K562 (cell line): Measurements from ENCODE around the gene WWC2. TPM values are rescaled to one million over a fixed set of nuclear protein-coding genes. Genes with fewer than 3 reads are reported as not detected.
A peak's percentile ranks its signal among the peaks of the same experiment; 100 is the strongest.

ENCODE experiments used
- ATAC-seq: fragments of 200-7000 bp; cut with Tn5 transposase; 3 replicates; pipeline ENCODE4 v1.9.1; 2020; ENCODE audit warnings: moderate library complexity
- BruUV-seq: library from RNA; stranded (reverse); fragments of 400-500 nt; replicated peaks from 2 replicates; lab custom pipeline; 2021; lab: Mats Ljungman, UMichigan
- CTCF ChIA-PET: fragments of 300-600 bp; formaldehyde crosslinking; extraction: SDS; loops from one replicate; lab custom pipeline; 2021; ENCODE audit warnings: low intra/inter-chr PET ratio; lab: Yijun Ruan, JAX
- POLR2A ChIA-PET: fragments of 300-600, 350-650 bp; sonication (Branson Sonifier 250); formaldehyde crosslinking; extraction: SDS; loops from one replicate; lab custom pipeline; 2021; ENCODE audit warnings: antibody characterized with exemption, inconsistent platforms; lab: Yijun Ruan, JAX
- DNase-seq, 4 experiments: peaks; one replicate each; pipeline versions ENCODE4 v3.0.0 to v3.0.0-alpha.2; 2011 to 2018; ENCODE audit warnings: low spot score in 3 of 4, mixed read lengths in 3 of 4; ENCODE audit errors: extremely low read depth in 1 of 4
- FAIRE-seq: peaks from 2 replicates; lab custom pipeline; 2011; peaks lifted over from hg19 to GRCh38; lab: Jason Lieb, UNC
- H2AFZ ChIP-seq: 2 replicates; pipeline ENCODE4 v1.6.0; 2011; ENCODE audit warnings: low read depth, low read length, control low read depth, inconsistent platforms
- H3K27ac ChIP-seq: fragments of 200-600 bp; 3 replicates; pipeline ENCODE4 v1.8.0; 2011; ENCODE audit warnings: low read depth, mild to moderate bottlenecking, control low read depth, inconsistent platforms, low read length, moderate library complexity, mixed read lengths; ENCODE audit errors: extremely low read depth
- H3K27me3 ChIP-seq, 2 experiments: fragments of 300-600 bp in 1 of 2; 2 replicates in 1 of 2; 3 replicates in 1 of 2; pipeline versions ENCODE4 v1.6.0 to v1.8.0; 2011; ENCODE audit warnings: inconsistent platforms in 2 of 2, low read length in 2 of 2, mild to moderate bottlenecking in 1 of 2, mixed read lengths in 1 of 2, moderate library complexity in 1 of 2; ENCODE audit not compliant: control insufficient read depth in 2 of 2, insufficient read depth in 2 of 2
- H3K36me3 ChIP-seq: fragments of 300-600 bp; 3 replicates; pipeline ENCODE4 v1.8.0; 2011; ENCODE audit warnings: mild to moderate bottlenecking, low read length, inconsistent platforms; ENCODE audit not compliant: control insufficient read depth, insufficient read depth
- H3K4me1 ChIP-seq, 2 experiments: fragments of 200-600 bp in 1 of 2; replicated peaks in 1 of 2; 2 replicates in 1 of 2; 3 replicates in 1 of 2; pipeline versions ENCODE4 v1.5.1 to v1.8.0; 2011; ENCODE audit warnings: inconsistent platforms in 2 of 2, low read length in 2 of 2, mild to moderate bottlenecking in 1 of 2, mixed read lengths in 1 of 2, moderate library complexity in 1 of 2; ENCODE audit not compliant: control insufficient read depth in 2 of 2, insufficient read depth in 2 of 2
- H3K4me2 ChIP-seq: 2 replicates; pipeline ENCODE4 v1.6.1; 2011; ENCODE audit warnings: low read length, control low read depth, inconsistent platforms, mixed read lengths; ENCODE audit not compliant: insufficient read depth
- H3K4me3 ChIP-seq: fragments of 200-600 bp; sonication (generic), shearing (Covaris generic); 2 replicates; pipeline ENCODE4 v1.5.1; 2016; ENCODE audit warnings: control low read depth, inconsistent platforms
- H3K79me2 ChIP-seq: fragments of 200-600 bp; 3 replicates; pipeline ENCODE4 v1.8.0; 2011; ENCODE audit warnings: low read length, inconsistent platforms; ENCODE audit not compliant: control insufficient read depth, insufficient read depth
- H3K9ac ChIP-seq, 2 experiments: 2 replicates each; pipeline versions ENCODE4 v1.6.0 to v1.6.1; 2011; ENCODE audit warnings: low read depth in 2 of 2, low read length in 2 of 2, control low read depth in 1 of 2, inconsistent platforms in 1 of 2, mild to moderate bottlenecking in 1 of 2, mixed read lengths in 1 of 2; ENCODE audit not compliant: insufficient read depth in 1 of 2
- H3K9me1 ChIP-seq: one replicate; pipeline ENCODE4 v1.6.0; 2011; ENCODE audit warnings: inconsistent platforms, mild to moderate bottlenecking, low read length, moderate library complexity; ENCODE audit not compliant: control insufficient read depth, insufficient read depth
- H3K9me3 ChIP-seq: replicated peaks from 2 replicates; pipeline ENCODE4 v1.5.1; 2011; ENCODE audit warnings: low read depth, low read length, inconsistent platforms; ENCODE audit not compliant: control insufficient read depth, insufficient read depth
- H4K20me1 ChIP-seq: replicated peaks from 2 replicates; pipeline ENCODE4 v1.6.1; 2011; ENCODE audit warnings: low read length, inconsistent platforms, mixed read lengths; ENCODE audit not compliant: control insufficient read depth, insufficient read depth
- CCAR2 ChIP-seq: fragments of 200-400 bp; formaldehyde crosslinking; IDR thresholded peaks from 2 replicates; pipeline ENCODE4 v1.6.1; 2017; ENCODE audit warnings: mild to moderate bottlenecking, low read depth, low read length
- MAZ ChIP-seq, 2 experiments: fragments of 450-650 bp in 1 of 2; sonication (generic) in 1 of 2; formaldehyde crosslinking; IDR thresholded peaks in 1 of 2; conservative IDR thresholded peaks in 1 of 2; 2 replicates each; pipeline versions ENCODE4 v1.4.0 to v1.5.0; 2020; ENCODE audit warnings: mild to moderate bottlenecking in 1 of 2, missing genetic modification reagents in 1 of 2
- RCOR1 ChIP-seq, 2 experiments: IDR thresholded peaks; 2 replicates each; pipeline ENCODE4 v1.6.1; 2012; ENCODE audit warnings: low read depth in 2 of 2, low read length in 2 of 2, borderline replicate concordance in 1 of 2, improper control_type of control experiment in 1 of 2
- SIX5 ChIP-seq, 2 experiments: IDR thresholded peaks; 2 replicates each; pipeline ENCODE4 v1.6.1; 2011; ENCODE audit warnings: low read length in 2 of 2, borderline replicate concordance in 1 of 2, low read depth in 1 of 2, mild to moderate bottlenecking in 1 of 2, moderate library complexity in 1 of 2; ENCODE audit not compliant: insufficient read depth in 1 of 2
- ZNF79 ChIP-seq: fragments of 250-450 bp; sonication (Bioruptor Pico); IDR thresholded peaks from 2 replicates; pipeline ENCODE4 v1.4.0; 2020; ENCODE audit warnings: low read depth, mild to moderate bottlenecking, moderate library complexity
- WGBS: fragments of 100-300 bp; shearing (Covaris generic); methylation state at CpG from one replicate; pipeline ENCODE4 v1.1.6; 2016; ENCODE audit warnings: low coverage, mixed read lengths; ENCODE audit not compliant: insufficient coverage; ENCODE audit errors: missing lambda C conversion rate; 5-methylcytosine and 5-hydroxymethylcytosine counted together
- in situ Hi-C: fragments of 300-500 bp; cut with MboI; formaldehyde crosslinking; loops from 4 replicates; pipeline ENCODE4 v1.15.0; 2018; ENCODE audit warnings: inconsistent platforms, mixed read lengths
- intact Hi-C: fragments of 100-400 bp; cut with micrococcal nuclease; formaldehyde crosslinking; loops from 2 replicates; pipeline ENCODE4 v1.14.2; 2022
- polyA plus RNA-seq, 8 experiments: library from polyadenylated mRNA; depleted of rRNA in 4 of 8; stranded (reverse) in 5 of 8; unstranded in 3 of 8; fragments of >200 nt; fragmentation: Nextera tagmentation in 2 of 8; fragmentation: Illumina TruSeq in 1 of 8; extraction: Ambion mirVana in 2 of 8; extraction: Trizol in 1 of 8; gene quantifications; 2 replicates each; pipeline versions ENCODE4 v1.2.1 to v1.2.3, GENCODE V29; 2011 to 2014; ENCODE audit warnings: inconsistent platforms in 1 of 8, missing spikeins in 1 of 8
- total RNA-seq, 7 experiments: library from RNA; depleted of rRNA in 6 of 7; stranded (reverse); fragments of >200 nt in 6 of 7; fragmentation: Illumina TruSeq in 2 of 7; extraction: Trizol in 2 of 7; gene quantifications; 2 replicates each; pipeline versions ENCODE4 v1.2.1 to v1.2.3, GENCODE V29; 2011 to 2021; ENCODE audit warnings: low replicate concordance in 1 of 7
- TF ChIP-seq, protein P1 (sequence below): fragments of 450-650 bp; formaldehyde crosslinking; IDR thresholded peaks from 2 replicates; pipeline ENCODE4 v1.4.0; 2020; ENCODE audit warnings: mild to moderate bottlenecking, moderate library complexity
- TF ChIP-seq, protein P2 (sequence below): fragments of 450-650 bp; IDR thresholded peaks from 2 replicates; pipeline ENCODE4 v1.6.1; 2018; ENCODE audit not compliant: partially characterized antibody

WWC2 gene
- total and polyA plus RNA-seq, 9 of the 15 experiments (the other 6 are each of a cell fraction or from before 2014, with no cell fraction given): 3.7 to 39.4 (median 19.6) TPM

DNA sequence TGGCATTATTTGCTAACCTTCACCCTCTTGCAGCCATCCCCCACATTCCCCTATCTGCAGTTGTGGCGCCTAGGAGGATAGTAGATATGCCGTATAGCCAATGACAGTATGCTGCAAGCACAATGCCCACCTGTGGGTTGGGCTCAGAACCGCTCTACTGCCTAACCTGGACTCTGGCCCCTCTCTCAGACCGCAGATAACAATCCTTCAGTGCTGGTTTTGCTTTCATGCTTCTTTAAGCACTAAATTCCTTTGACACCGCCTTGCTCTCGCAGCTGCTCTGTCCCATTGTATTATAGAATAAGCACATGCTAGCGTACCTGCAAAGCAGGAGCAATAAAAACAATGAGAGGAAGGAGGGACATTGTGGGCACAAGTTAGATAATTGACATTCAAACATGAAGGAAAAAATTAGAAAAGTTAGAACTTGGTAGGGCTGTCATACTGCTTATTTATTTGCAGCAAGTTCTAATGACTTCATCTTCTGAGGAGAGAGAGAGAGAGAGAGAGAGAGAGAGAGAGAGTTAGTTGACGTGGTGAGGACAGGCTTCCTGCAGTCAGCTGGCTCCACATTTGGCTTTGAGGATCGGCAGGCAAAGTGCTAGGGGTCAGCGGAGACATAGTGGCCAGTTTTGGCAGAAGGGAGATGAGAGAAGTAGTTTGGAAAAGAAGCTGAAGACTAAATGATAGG lies 55.8 kb downstream of the WWC2 start (continued):
- no peak for TF ChIP-seq RCOR1 (IDR thresholded peaks at IDR 0.05; ENCODE audit: borderline replicate concordance in 1 of 2, low read depth in 2 of 2, low read length in 2 of 2)
- TF ChIP-seq, all 486 proteins: peak for 1

DNA sequence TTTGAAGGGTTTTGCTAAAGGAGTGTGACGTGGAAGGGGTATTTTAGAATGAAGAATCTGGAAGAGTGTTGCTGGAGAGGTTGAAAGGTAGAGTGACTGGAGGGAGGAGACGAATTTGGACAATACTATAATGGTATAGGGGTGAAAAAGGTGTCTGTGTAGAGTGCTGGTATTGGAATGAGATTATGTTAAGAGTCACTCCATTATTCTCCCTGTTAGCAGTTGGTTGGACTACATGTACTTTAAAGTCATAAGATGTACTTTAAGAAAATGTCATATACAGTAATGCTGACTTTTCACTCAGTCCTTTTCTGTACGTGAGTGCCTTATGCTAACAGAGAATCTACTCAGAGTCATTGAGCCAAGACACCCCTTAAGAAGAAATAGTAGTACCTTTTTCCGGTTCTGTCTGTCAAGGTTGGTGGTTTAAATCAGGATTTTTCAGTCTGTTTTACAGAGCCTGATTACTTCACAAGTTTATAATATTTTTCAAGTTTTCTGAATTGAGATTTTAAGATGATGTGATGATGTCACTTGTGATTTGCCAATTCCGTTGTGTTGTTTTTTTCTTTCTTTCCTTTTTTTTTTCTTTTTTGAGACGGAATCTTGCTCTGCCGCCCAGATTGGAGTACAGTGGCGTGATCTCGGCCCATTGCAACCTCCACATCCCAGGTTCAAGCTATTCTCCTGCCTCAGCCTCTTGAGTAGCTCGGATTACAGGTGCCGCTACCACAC lies 56.6 kb downstream of the WWC2 start:
- no peaks in the 10 kb centered on the region for H3K27me3 ChIP-seq
- no TSS peak for BruUV-seq

More for the DNA sequence above, 56.6 kb downstream of the WWC2 start:
- Histone ChIP-seq H3K79me2 (no peaks in the 10 kb centered on the region), H4K20me1 (no peaks in the 10 kb centered on the region), H3K4me2 (no peak overlapping the region), H3K9me3 (no peaks in the 10 kb centered on the region), H3K27ac (no peak overlapping the region), H3K36me3 (no peaks in the 10 kb centered on the region), H3K4me1 (no peaks in the 10 kb centered on the region; a peak in 1 of 5 replicates), H3K4me3 (no peak overlapping the region), H3K9me1 (no peaks in the 10 kb centered on the region), H3K9ac (no peak overlapping the region), H2AFZ (no peak overlapping the region)
- WGBS: 64% methylated on average over 10 of the region's 11 CpGs
- intact Hi-C loops (no loop called here), in situ Hi-C loops (no loop called here)
- CTCF ChIA-PET: no interaction called here
- FAIRE-seq (no peak), DNase-seq (no peak), ATAC-seq (no peak)
- POLR2A ChIA-PET: no interaction called here
- TF ChIP-seq CCAR2 (no peak), ZNF79 (no peak), MAZ (CRISPR knock-in tag; conservative IDR thresholded peaks at IDR 0.05 in 1 of 2, IDR thresholded peaks at IDR 0.05 in 1 of 2) (no peak), SIX5 (IDR thresholded peaks at IDR 0.05; ENCODE audit: borderline replicate concordance in 1 of 2, insufficient read depth in 1 of 2, low read depth in 1 of 2, low read length in 2 of 2) (no peak)
- TF ChIP-seq, protein P1, sequence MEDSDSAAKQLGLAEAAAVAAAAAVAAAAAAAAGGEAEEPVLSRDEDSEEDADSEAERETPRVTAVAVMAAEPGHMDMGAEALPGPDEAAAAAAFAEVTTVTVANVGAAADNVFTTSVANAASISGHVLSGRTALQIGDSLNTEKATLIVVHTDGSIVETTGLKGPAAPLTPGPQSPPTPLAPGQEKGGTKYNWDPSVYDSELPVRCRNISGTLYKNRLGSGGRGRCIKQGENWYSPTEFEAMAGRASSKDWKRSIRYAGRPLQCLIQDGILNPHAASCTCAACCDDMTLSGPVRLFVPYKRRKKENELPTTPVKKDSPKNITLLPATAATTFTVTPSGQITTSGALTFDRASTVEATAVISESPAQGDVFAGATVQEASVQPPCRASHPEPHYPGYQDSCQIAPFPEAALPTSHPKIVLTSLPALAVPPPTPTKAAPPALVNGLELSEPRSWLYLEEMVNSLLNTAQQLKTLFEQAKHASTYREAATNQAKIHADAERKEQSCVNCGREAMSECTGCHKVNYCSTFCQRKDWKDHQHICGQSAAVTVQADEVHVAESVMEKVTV (CRISPR knock-in tag): no peak
- TF ChIP-seq, protein P2, sequence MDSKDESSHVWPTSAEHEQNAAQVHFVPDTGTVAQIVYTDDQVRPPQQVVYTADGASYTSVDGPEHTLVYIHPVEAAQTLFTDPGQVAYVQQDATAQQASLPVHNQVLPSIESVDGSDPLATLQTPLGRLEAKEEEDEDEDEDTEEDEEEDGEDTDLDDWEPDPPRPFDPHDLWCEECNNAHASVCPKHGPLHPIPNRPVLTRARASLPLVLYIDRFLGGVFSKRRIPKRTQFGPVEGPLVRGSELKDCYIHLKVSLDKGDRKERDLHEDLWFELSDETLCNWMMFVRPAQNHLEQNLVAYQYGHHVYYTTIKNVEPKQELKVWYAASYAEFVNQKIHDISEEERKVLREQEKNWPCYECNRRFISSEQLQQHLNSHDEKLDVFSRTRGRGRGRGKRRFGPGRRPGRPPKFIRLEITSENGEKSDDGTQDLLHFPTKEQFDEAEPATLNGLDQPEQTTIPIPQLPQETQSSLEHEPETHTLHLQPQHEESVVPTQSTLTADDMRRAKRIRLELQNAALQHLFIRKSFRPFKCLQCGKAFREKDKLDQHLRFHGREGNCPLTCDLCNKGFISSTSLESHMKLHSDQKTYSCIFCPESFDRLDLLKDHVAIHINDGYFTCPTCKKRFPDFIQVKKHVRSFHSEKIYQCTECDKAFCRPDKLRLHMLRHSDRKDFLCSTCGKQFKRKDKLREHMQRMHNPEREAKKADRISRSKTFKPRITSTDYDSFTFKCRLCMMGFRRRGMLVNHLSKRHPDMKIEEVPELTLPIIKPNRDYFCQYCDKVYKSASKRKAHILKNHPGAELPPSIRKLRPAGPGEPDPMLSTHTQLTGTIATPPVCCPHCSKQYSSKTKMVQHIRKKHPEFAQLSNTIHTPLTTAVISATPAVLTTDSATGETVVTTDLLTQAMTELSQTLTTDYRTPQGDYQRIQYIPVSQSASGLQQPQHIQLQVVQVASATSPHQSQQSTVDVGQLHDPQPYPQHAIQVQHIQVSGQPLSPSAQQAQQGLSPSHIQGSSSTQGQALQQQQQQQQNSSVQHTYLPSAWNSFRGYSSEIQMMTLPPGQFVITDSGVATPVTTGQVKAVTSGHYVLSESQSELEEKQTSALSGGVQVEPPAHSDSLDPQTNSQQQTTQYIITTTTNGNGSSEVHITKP: peak; percentile 64
